ENCODE measurements around the gene CFAP100. TPM values are rescaled to one million over a fixed set of nuclear protein-coding genes. Genes with fewer than 3 reads are reported as not detected.

CFAP100 gene
- total RNA-seq: not detected in 2 replicates

GRCh38 chr3:126394179-126394976 is at the start of gene CFAP100:
CFAP100 (plus strand) TSS chr3:126394909; CDS start chr3:126396001, 1,092 bp downstream.
- peak in 1 of 2 donors; percentile 20 for DNase-seq (ENCODE audit: low read depth in 2 of 2)

GRCh38 chr3:126345231-126345630 is 49.5 kb upstream of the CFAP100 start:
- DNase-seq (ENCODE audit: low read depth in 2 of 2): no peak

- no peak for DNase-seq (ENCODE audit: low read depth in 2 of 2)
These were observed 48.9 kb upstream of the CFAP100 start for GRCh38 chr3:126345641-126346460.

GRCh38 chr3:126346466-126346865 is 48.2 kb upstream of the CFAP100 start:
- no peak for DNase-seq (ENCODE audit: low read depth in 2 of 2)

- DNase-seq (ENCODE audit: low read depth in 2 of 2): no peak
These were observed 47.1 kb upstream of the CFAP100 start for GRCh38 chr3:126347543-126348161.

- peak; percentile 2 to 18 for DNase-seq (ENCODE audit: low read depth in 2 of 2)
These were observed 46.3 kb upstream of the CFAP100 start for GRCh38 chr3:126348308-126348920.

GRCh38 chr3:126349071-126349470 is 45.6 kb upstream of the CFAP100 start:
- DNase-seq (ENCODE audit: low read depth in 2 of 2): no peak

GRCh38 chr3:126349611-126350501 is 44.9 kb upstream of the CFAP100 start:
- DNase-seq (ENCODE audit: low read depth in 2 of 2): no peak

GRCh38 chr3:126350502-126351085 is 44.1 kb upstream of the CFAP100 start:
- DNase-seq (ENCODE audit: low read depth in 2 of 2): no peak

GRCh38 chr3:126351086-126351770 is 43.5 kb upstream of the CFAP100 start:
- DNase-seq (ENCODE audit: low read depth in 2 of 2): no peak

GRCh38 chr3:126351771-126352475 is 42.8 kb upstream of the CFAP100 start:
- no peak for DNase-seq (ENCODE audit: low read depth in 2 of 2)

GRCh38 chr3:126352476-126353454 is 41.9 kb upstream of the CFAP100 start:
- DNase-seq (ENCODE audit: low read depth in 2 of 2): no peak

- DNase-seq (ENCODE audit: low read depth in 2 of 2): no peak
These were observed 40.9 kb upstream of the CFAP100 start for GRCh38 chr3:126353694-126354321.

- DNase-seq (ENCODE audit: low read depth in 2 of 2): no peak
These were observed 39.9 kb upstream of the CFAP100 start for GRCh38 chr3:126354776-126355175.

GRCh38 chr3:126355251-126355650 is 39.5 kb upstream of the CFAP100 start:
- no peak for DNase-seq (ENCODE audit: low read depth in 2 of 2)

- DNase-seq (ENCODE audit: low read depth in 2 of 2): peak; percentile 93 to 94
These were observed 38.8 kb upstream of the CFAP100 start for GRCh38 chr3:126355777-126356372.
